Measurements from ENCODE around the gene COX7A1. TPM values are rescaled to one million over a fixed set of nuclear protein-coding genes. Genes with fewer than 3 reads are reported as not detected.

The COX7A1 gene
- total and polyA plus RNA-seq, 4 donors, result 13.0 to 53.1 (median 36.0) TPM

DNA sequence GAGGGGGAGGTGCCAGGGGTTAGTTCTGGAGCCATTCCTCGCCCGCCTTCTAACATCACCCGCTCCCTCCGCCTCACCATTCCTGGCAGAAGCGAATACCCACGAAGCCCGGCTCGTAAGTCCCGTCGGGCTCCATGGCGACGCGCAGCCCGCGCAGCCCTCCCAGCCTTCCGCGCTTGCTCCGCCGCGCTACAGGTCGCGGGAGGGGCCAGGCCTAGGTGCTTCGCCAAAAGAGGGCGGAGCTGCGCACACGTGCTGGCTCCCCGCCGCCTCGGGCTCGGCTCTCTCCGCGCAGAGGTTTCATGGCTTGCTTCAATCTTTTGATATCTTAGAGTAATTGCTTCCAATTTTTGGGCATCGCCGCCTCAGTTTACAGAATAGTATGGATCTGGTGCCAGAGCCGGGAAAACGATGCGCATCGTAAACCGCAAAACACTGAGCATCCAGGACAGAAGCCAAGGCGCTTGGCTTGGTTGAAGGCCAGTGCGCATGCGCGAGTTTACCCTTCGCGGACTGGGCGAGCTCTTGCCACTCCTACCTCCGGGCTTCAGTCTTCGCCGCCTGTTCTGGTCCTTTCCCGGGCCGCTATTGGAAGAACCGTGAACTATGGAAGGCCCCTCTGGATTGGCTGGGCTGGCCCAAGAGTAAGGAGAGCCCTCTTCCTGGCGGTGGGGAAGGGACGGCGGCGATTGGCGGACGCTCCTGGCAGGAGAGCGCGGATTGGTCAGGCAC lies 37.4 kb downstream of the COX7A1 start, which contains the start of gene POLR2I:
TSS of gene POLR2I (minus strand) at position 155 of the 732 bp plus-strand sequence. CDS start at position 136, 19 bp downstream.
- ATAC-seq (ENCODE audit: insufficient read depth, low FRiP score) (peak; percentile 94), DNase-seq (peak; percentile 100)
- no peaks in the 10 kb centered on the region for H3K27me3 ChIP-seq (ENCODE audit: control insufficient read depth in 3 of 3, insufficient read depth in 3 of 3, low read length in 2 of 3)
- peak within 1 kb of the TSS; percentile 90 for H3K4me3 ChIP-seq
- H3K36me3 ChIP-seq (ENCODE audit: control insufficient read depth in 4 of 4, insufficient read depth in 4 of 4, low read length in 4 of 4), result peaks cover 0 to 28% (median 15%) of the 10 kb centered on the region in 4 donors
- WGBS, 2 donors, result 0% methylated on average over 59 to 60 of the region's 60 CpGs
- peaks cover 0 to 14% (median 0%) of the 10 kb centered on the region in 5 donors for H3K4me1 ChIP-seq (ENCODE audit: control insufficient read depth in 5 of 5, insufficient read depth in 5 of 5, low read length in 5 of 5)
- H3K9me3 ChIP-seq (ENCODE audit: control insufficient read depth in 4 of 4, insufficient read depth in 3 of 4, low read length in 3 of 4), result no peaks in the 10 kb centered on the region
- TF ChIP-seq, protein P1, sequence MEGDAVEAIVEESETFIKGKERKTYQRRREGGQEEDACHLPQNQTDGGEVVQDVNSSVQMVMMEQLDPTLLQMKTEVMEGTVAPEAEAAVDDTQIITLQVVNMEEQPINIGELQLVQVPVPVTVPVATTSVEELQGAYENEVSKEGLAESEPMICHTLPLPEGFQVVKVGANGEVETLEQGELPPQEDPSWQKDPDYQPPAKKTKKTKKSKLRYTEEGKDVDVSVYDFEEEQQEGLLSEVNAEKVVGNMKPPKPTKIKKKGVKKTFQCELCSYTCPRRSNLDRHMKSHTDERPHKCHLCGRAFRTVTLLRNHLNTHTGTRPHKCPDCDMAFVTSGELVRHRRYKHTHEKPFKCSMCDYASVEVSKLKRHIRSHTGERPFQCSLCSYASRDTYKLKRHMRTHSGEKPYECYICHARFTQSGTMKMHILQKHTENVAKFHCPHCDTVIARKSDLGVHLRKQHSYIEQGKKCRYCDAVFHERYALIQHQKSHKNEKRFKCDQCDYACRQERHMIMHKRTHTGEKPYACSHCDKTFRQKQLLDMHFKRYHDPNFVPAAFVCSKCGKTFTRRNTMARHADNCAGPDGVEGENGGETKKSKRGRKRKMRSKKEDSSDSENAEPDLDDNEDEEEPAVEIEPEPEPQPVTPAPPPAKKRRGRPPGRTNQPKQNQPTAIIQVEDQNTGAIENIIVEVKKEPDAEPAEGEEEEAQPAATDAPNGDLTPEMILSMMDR (IDR thresholded peaks at IDR 0.05; ENCODE audit: control extremely low read depth, extremely low read depth), result no peak
- peak within 1 kb of the TSS; percentile 79 to 85 for H3K9ac ChIP-seq (ENCODE audit: insufficient read depth in 1 of 2, low read length in 2 of 2)
- peak within 1 kb of the TSS; percentile 85 to 86 for H3K27ac ChIP-seq (ENCODE audit: low read depth in 1 of 2, low read length in 1 of 2)

- Histone ChIP-seq H3K27ac (ENCODE audit: low read depth in 1 of 2, low read length in 1 of 2) (peak overlapping the region; percentile 85 to 86), H3K9me3 (ENCODE audit: control insufficient read depth in 4 of 4, insufficient read depth in 3 of 4, low read length in 3 of 4) (no peaks in the 10 kb centered on the region), H3K9ac (ENCODE audit: insufficient read depth in 1 of 2, low read length in 2 of 2) (peak overlapping the region; percentile 79 to 85), H3K36me3 (ENCODE audit: control insufficient read depth in 4 of 4, insufficient read depth in 4 of 4, low read length in 4 of 4) (peaks cover 0 to 23% (median 13%) of the 10 kb centered on the region in 4 donors), H3K4me3 (peak overlapping the region; percentile 90), H3K27me3 (ENCODE audit: control insufficient read depth in 3 of 3, insufficient read depth in 3 of 3, low read length in 2 of 3) (no peaks in the 10 kb centered on the region), H3K4me1 (ENCODE audit: control insufficient read depth in 5 of 5, insufficient read depth in 5 of 5, low read length in 5 of 5) (peaks cover 0 to 14% (median 0%) of the 10 kb centered on the region in 5 donors)
- TF ChIP-seq, protein P1 (IDR thresholded peaks at IDR 0.05; ENCODE audit: control extremely low read depth, extremely low read depth), result no peak
- WGBS, 2 donors, result 11 to 14% methylated on average over 47 to 48 of the region's 48 CpGs
- peak; percentile 42 to 53 (median 53) for DNase-seq
- ATAC-seq (ENCODE audit: insufficient read depth, low FRiP score), result no peak
These were observed 38.1 kb downstream of the COX7A1 start for GRCh38 chr19:36113894-36114720.

DNA sequence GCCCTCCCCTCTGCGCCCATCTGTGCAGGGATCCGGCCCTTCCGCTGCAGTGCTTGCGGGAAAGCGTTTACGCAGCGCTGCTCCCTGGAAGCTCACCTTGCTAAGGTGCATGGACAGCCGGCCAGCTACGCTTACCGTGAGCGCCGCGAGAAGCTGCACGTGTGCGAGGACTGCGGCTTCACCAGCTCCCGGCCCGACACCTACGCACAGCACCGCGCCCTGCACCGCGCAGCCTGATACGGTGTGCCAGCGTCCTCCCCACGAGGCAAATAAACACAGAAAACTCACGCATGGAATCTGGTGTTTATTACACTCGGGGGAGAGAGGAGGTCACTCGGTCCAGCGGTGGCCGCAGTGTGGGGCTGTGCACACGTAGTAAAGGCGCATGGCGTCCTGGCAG lies 38.8 kb downstream of the COX7A1 start:
- ATAC-seq (ENCODE audit: insufficient read depth, low FRiP score), result no peak
- TF ChIP-seq, protein P1 (IDR thresholded peaks at IDR 0.05; ENCODE audit: control extremely low read depth, extremely low read depth), result no peak
- Histone ChIP-seq H3K27ac (ENCODE audit: low read depth in 1 of 2, low read length in 1 of 2) (no peak overlapping the region), H3K36me3 (ENCODE audit: control insufficient read depth in 4 of 4, insufficient read depth in 4 of 4, low read length in 4 of 4) (peaks cover 0 to 19% (median 11%) of the 10 kb centered on the region in 4 donors), H3K4me1 (ENCODE audit: control insufficient read depth in 5 of 5, insufficient read depth in 5 of 5, low read length in 5 of 5) (peaks cover 0 to 14% (median 0%) of the 10 kb centered on the region in 5 donors), H3K27me3 (ENCODE audit: control insufficient read depth in 3 of 3, insufficient read depth in 3 of 3, low read length in 2 of 3) (no peaks in the 10 kb centered on the region), H3K4me3 (no peak overlapping the region), H3K9me3 (ENCODE audit: control insufficient read depth in 4 of 4, insufficient read depth in 3 of 4, low read length in 3 of 4) (no peaks in the 10 kb centered on the region), H3K9ac (ENCODE audit: insufficient read depth in 1 of 2, low read length in 2 of 2) (no peak overlapping the region)
- no peak for DNase-seq
- WGBS, 2 donors, result 91 to 93% methylated on average over 34 of the region's 34 CpGs
